LNCAP (cell line): ENCODE data around the gene RBMX.

Experiments used
- TF ChIP-seq, protein P1 (sequence below): fragments of 450-650 bp; IDR thresholded peaks from 2 replicates; pipeline ENCODE4 v1.5.1; 2017; ENCODE audit warnings: mild to moderate bottlenecking

The RBMX gene

GRCh38 chrX:136828830-136829229 lies 51.7 kb downstream of the RBMX start:
- TF ChIP-seq, protein P1, sequence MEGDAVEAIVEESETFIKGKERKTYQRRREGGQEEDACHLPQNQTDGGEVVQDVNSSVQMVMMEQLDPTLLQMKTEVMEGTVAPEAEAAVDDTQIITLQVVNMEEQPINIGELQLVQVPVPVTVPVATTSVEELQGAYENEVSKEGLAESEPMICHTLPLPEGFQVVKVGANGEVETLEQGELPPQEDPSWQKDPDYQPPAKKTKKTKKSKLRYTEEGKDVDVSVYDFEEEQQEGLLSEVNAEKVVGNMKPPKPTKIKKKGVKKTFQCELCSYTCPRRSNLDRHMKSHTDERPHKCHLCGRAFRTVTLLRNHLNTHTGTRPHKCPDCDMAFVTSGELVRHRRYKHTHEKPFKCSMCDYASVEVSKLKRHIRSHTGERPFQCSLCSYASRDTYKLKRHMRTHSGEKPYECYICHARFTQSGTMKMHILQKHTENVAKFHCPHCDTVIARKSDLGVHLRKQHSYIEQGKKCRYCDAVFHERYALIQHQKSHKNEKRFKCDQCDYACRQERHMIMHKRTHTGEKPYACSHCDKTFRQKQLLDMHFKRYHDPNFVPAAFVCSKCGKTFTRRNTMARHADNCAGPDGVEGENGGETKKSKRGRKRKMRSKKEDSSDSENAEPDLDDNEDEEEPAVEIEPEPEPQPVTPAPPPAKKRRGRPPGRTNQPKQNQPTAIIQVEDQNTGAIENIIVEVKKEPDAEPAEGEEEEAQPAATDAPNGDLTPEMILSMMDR: no peak

DNA sequence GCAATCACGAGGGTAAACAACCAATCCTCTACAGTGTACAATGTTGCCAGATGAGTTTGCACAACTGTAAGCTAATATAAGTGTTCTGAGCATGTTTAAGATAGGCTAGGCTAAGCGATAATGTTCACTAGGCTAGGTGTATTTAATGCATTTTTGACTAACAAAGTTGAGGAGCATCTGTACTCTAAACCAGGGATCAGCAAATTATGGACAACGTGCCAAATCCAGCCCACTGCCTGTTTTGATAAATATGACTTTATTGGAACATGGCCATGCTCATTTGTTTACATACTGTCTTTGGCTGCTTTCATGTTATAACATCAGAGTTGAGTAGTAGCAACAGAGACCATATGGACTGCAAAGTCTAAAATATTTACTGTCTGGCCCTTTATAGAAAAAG lies 53.5 kb downstream of the RBMX start:
- TF ChIP-seq, protein P1: no peak

GRCh38 chrX:136825771-136826170 lies 54.8 kb downstream of the RBMX start:
- TF ChIP-seq, protein P1: no peak
